Panc1 (cell line): ENCODE measurements around the gene CCDC102A. TPM values are rescaled to one million over a fixed set of nuclear protein-coding genes. Genes with fewer than 3 reads are reported as not detected.

Experiments
- ATAC-seq: fragments of 200-7000 bp; cut with Tn5 transposase; 2 replicates; pipeline ENCODE4 v1.9.1; 2020; ENCODE audit warnings: mild to moderate bottlenecking, moderate library complexity
- BruUV-seq: library from RNA; stranded (reverse); fragments of 400-500 nt; replicated peaks from 2 replicates; lab custom pipeline; 2021; lab: Mats Ljungman, UMichigan
- CTCF ChIA-PET: fragments of 300-600 bp; sonication (Branson Sonifier 250); formaldehyde crosslinking; loops from one replicate; lab custom pipeline; 2022; ENCODE audit warnings: antibody characterized with exemption; lab: Charles Lee
- POLR2A ChIA-PET: fragments of 300-600 bp; sonication (Branson Sonifier 250); formaldehyde crosslinking; loops from one replicate; lab custom pipeline; 2022; ENCODE audit warnings: antibody characterized with exemption; lab: Charles Lee
- DNase-seq: peaks from one replicate; pipeline ENCODE4 v3.0.0-alpha.2; 2010; ENCODE audit warnings: low read depth, low spot score
- H3K27ac ChIP-seq: 2 replicates; pipeline ENCODE4 v1.5.1; 2011; ENCODE audit warnings: mild to moderate bottlenecking, low read length, inconsistent platforms
- H3K27me3 ChIP-seq: fragments of 200-500 bp; sonication (Bioruptor generic); 2 replicates; pipeline ENCODE4 v1.6.0; 2014; ENCODE audit warnings: low read length, inconsistent platforms; ENCODE audit not compliant: control insufficient read depth, insufficient read depth
- H3K36me3 ChIP-seq: fragments of 200-500 bp; sonication (Bioruptor generic); 2 replicates; pipeline ENCODE4 v1.5.1; 2014; ENCODE audit warnings: inconsistent platforms, mild to moderate bottlenecking, low read length, moderate library complexity; ENCODE audit not compliant: control insufficient read depth, insufficient read depth
- H3K4me1 ChIP-seq: 2 replicates; pipeline ENCODE4 v1.5.1; 2011; ENCODE audit warnings: inconsistent platforms, mild to moderate bottlenecking, low read length, moderate library complexity; ENCODE audit not compliant: control insufficient read depth, insufficient read depth
- H3K4me3 ChIP-seq, 2 experiments: 2 replicates each; pipeline ENCODE4 v1.5.1; 2011 to 2012; ENCODE audit warnings: low read depth in 2 of 2, low read length in 2 of 2, mild to moderate bottlenecking in 2 of 2, inconsistent platforms in 1 of 2, moderate library complexity in 1 of 2
- H3K9me3 ChIP-seq: fragments of 200-500 bp; sonication (Bioruptor generic); 2 replicates; pipeline ENCODE4 v1.5.1; 2014; ENCODE audit warnings: low read depth, mild to moderate bottlenecking, inconsistent platforms, low read length, moderate library complexity; ENCODE audit not compliant: control insufficient read depth, insufficient read depth
- CTCF ChIP-seq: fragments of 450-650 bp; IDR thresholded peaks from 2 replicates; pipeline ENCODE4 v1.5.1; 2017; ENCODE audit warnings: mild to moderate bottlenecking
- POLR2AphosphoS5 ChIP-seq: IDR thresholded peaks from 2 replicates; pipeline ENCODE4 v1.6.1; 2012; ENCODE audit warnings: mild to moderate bottlenecking, low read depth, low read length, moderate library complexity
- REST ChIP-seq, 2 experiments: IDR thresholded peaks; 2 replicates each; pipeline ENCODE4 v1.6.1; 2011 to 2012; ENCODE audit warnings: low read depth in 2 of 2, control low read depth in 1 of 2, low read length in 1 of 2, mild to moderate bottlenecking in 1 of 2, moderate library complexity in 1 of 2; ENCODE audit not compliant: insufficient read depth in 1 of 2
- SIN3A ChIP-seq: IDR thresholded peaks from 2 replicates; pipeline ENCODE4 v1.6.1; 2012; ENCODE audit warnings: low read depth, mild to moderate bottlenecking, low read length, moderate library complexity, borderline replicate concordance; ENCODE audit not compliant: insufficient read depth
- TCF7L2 ChIP-seq: IDR thresholded peaks from 2 replicates; pipeline ENCODE4 v1.6.1; 2011; ENCODE audit warnings: mild to moderate bottlenecking, low read depth, low read length, inconsistent platforms
- in situ Hi-C: cut with HindIII; loops from 2 replicates; pipeline ENCODE4 v1.10.0; 2016; ENCODE audit warnings: low sequenced_read_pairs, low pct_unique_long_range_greater_than_20kb
- intact Hi-C: fragments of 100-400 bp; cut with micrococcal nuclease; formaldehyde crosslinking; loops from one replicate; pipeline ENCODE4 v1.10.0; 2022; ENCODE audit not compliant: unreplicated experiment
- total RNA-seq: library from RNA; stranded (reverse); gene quantifications from one replicate; pipeline ENCODE4 v1.2.1, GENCODE V29; 2021; ENCODE audit not compliant: unreplicated experiment

The CCDC102A gene
- total RNA-seq, 1 experiment from 2014 or later = 12.9 TPM

GRCh38 chr16:57518520-57518919 is 17.9 kb downstream of the CCDC102A start:
- in situ Hi-C loops (no loop called here), intact Hi-C loops (loop anchor here (5.0 to 10.0 kb wide), 3 partner anchors 54 to 216 kb away; partner anchors contain the start of gene POLR2C)
- CTCF ChIA-PET = no interaction called here
- ATAC-seq (no peak), DNase-seq (no peak)
- Histone ChIP-seq H3K4me1 (no peaks in the 10 kb centered on the region), H3K27me3 (no peaks in the 10 kb centered on the region), H3K36me3 (no peaks in the 10 kb centered on the region), H3K27ac (no peak overlapping the region), H3K4me3 (no peak overlapping the region), H3K9me3 (no peaks in the 10 kb centered on the region)
- BruUV-seq = no TSS peak
- POLR2A ChIA-PET = no interaction called here
- TF ChIP-seq SIN3A = no peak
- no peak for TF ChIP-seq TCF7L2

- in situ Hi-C loops (no loop called here), intact Hi-C loops (loop anchor here (5.0 to 10.0 kb wide), 3 partner anchors 53 to 215 kb away; partner anchors contain the start of gene POLR2C)
- no peaks in the 10 kb centered on the region for H3K27me3 ChIP-seq
- no peaks in the 10 kb centered on the region for H3K4me1 ChIP-seq
- no TSS peak for BruUV-seq
- ChIA-PET CTCF (interaction anchor here (0.6 kb wide), 1 partner anchor 21 kb away, joined by 4 read pairs; no protein-coding TSS in a partner anchor), POLR2A (no interaction called here)
- H3K27ac ChIP-seq = no peak overlapping the region
- no peak for TF ChIP-seq POLR2AphosphoS5
- TF ChIP-seq CTCF = no peak
- TF ChIP-seq SIN3A = no peak
- TF ChIP-seq REST (IDR thresholded peaks at IDR 0.05; ENCODE audit: insufficient read depth in 1 of 2, low read depth in 2 of 2, low read length in 1 of 2) = no peak
- no peak for TF ChIP-seq TCF7L2
- H3K9me3 ChIP-seq = no peaks in the 10 kb centered on the region
- H3K4me3 ChIP-seq = no peak overlapping the region
- H3K36me3 ChIP-seq = no peaks in the 10 kb centered on the region
- DNase-seq (no peak), ATAC-seq (no peak)
These were observed 18.7 kb downstream of the CCDC102A start for GRCh38 chr16:57517397-57518367.
